ENCODE data around the gene TRAF7.
"Not testable (repeated sequence)": the region's sequence is repeated elsewhere in the genome, so short reads cannot be mapped to it uniquely, and the experiment has no call there.

The TRAF7 gene

DNA sequence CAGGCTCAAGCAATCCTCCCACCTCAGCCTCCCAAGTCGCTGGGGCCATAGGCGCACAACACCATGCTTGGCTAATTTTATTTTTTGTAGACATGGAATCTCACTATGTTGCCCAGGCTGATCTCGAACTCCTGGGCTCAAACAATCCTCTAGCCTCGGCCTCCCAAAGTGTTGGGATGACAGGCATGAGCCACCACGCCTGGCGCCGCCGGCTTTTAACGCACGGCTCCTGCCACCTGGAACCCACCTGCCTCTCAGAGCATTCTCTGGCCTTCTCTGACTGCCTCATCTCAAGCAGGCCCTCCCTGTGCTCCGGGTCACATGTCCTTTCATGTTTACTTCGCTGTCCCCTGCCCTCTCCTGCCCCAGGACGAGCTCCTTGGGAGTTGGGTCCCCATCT is 30.5 kb downstream of the TRAF7 start:
- no peak for DNase-seq

DNA sequence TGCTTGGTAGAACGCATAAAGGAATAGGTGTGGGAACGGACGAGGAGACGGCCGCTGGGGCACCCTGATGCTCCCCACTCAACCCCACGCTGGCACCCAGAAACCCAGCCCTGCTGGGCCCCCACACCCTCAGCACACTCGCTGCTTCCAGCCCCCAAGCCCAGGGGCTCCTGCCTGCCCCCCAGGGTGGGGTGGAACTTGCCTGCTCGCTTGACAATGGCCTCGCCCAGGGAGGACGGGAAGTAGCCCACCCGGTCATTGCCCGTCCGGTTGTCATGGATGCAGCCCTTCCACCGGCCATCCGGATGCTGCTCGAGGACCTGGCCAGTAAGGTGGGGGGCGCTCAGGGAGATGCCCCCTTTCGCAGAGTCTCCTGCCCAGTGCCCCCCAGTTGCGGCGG is 30.9 kb downstream of the TRAF7 start:
- DNase-seq, result no peak

DNA sequence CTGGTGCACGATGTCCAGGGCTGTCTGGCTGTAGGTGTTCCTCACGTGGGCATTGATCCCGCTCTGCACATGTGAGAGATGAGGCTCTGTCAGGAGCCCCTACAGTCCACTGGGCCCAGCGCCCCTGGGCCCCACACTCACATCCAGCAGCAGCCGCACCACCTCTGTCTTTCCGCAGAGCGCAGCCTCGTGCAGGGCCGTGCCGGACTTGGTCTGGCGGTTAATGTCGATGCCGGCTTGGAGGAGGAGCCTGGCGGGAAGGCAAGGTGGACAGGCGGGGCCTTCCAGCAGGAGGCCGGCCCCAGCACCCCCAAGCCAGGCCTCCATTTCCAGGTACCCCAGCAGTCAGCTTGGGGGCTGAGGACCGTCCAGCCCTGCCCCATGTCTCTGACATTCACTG is 31.6 kb downstream of the TRAF7 start:
- DNase-seq, result no peak

DNA sequence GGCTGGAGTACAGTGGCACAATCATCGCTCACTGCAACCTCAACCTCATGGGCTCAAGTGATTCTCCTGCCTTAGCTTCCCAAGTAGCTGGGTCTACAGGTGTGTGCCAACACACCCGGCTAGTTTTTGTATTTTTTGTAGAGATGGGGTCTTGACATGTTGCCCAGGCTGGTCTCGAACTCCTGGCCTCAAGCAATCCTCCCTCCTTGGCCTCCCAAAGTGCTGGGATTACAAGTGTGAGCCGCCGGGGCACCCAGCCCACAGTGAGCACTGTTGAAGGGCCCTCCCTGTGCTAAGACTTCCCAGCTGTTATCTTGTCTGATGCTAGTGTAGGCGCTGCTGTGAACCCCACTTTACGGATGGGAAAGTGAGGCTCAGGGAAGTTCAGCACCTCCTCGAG is 32.8 kb downstream of the TRAF7 start:
- no peak for DNase-seq

DNA sequence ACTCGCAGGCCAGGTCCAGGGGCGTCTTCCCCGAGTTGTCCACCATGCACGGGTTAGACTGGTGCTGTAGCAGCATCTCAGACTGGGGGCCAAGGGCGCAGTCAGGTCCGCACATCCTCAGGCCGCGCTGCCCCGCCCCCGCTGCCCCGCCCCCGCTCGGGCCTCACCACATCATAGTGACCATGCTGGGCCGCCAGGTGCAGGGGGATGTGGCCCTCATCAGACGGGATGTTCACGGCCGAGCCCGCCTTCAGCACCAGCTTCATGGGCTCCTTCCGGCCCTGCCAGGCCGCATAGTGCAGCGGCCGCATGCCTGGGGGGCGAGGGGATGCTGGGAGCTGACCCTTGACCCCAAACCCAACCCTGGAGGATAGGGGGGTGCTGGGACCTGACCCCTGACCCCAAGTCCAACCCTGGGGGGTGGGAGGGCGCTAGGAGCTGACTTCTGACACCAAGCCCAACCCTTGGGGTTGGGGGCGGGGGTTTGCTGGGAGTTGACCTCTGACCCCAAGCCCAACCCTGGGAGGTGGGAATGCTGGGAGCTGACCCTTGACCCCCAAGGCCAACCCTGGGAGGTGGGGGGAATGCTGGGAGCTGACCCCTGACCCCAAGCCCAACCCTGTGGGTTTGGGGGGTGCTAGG is 33.8 kb downstream of the TRAF7 start:
- no peak for DNase-seq

DNA sequence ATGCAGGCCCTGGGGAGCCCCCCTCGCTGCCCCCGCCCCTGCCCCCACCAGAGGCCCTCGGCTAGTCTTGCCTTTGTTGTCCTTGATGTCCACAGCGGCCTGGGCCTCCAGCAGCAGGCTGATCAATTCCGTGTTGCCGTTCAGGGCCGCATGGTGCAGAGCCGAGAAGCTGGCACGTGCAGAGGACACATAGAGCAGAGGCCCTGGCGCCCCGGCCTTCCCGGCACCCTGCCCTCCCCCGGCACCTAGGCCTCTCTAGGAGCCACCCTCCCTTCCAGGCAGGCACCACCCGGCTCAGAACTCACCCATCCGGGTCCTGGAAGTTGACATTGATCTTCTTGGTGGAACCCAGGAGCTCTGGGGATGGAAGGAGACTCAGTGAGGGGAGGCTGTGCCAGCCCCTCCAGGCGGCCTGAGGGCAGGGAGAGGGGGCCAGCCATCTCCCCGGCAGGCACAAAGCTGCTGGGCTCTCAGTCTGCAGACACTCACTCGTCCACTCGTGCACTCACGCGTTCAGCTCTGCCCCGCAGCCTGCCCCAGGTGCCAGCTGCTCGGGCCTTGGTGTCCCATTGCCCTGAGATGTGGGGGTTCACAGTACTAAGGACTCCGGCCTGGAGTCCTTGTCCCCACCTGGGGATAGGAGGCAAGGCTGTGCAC is 34.5 kb downstream of the TRAF7 start:
- no peak for DNase-seq

DNA sequence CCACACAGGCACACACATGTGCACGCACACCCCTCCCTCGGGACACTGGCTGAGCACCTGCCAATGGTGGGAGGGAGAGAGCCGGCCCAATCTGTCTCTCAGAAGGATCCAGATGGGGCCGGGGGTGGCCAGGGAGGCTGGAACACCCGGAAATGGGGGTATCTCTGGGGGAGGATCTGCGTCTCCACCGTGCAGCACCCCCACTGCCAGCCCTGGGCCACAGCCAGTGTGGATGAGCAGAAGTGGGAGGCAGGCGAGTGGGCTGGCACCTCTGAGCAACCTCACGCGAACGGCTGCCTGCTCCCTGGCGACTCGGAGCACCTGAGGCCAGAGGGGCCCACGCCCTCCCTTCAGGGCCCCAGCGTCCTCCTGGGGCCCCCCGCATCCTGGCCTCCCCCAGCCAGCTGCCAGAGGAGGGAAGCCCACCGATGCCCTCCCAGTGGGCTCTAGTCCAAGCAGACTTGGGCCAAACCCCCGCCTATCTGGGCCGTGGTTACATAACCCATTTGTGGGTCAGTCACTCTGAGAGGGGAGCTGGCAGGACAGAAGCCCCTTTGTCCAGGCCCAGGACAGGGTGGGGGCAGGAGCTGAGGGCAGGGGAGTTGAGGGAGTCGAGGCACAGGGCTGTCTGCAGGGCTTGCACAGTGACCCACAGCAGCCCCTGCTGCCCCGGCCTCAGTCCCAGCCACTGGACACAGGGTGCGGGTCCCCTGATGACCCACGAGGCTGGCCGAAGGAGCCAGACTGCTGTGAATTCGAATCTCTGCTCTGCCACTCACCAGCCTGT is 35.3 kb downstream of the TRAF7 start:
- DNase-seq, result no peak

DNA sequence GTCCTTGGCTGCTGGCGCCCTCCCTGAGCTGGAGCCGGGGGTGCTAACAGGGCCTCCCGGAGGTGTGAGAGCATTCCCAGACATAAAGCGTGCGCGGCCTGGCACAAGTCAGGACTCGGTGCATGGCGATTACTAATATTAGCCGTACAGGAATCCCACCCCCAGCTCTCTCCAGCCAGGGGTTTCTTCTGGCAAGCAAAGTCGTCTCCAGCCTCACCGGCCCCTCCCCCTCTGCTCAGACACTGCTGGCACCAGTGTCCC is 35.8 kb downstream of the TRAF7 start:
- no peak for DNase-seq

DNA sequence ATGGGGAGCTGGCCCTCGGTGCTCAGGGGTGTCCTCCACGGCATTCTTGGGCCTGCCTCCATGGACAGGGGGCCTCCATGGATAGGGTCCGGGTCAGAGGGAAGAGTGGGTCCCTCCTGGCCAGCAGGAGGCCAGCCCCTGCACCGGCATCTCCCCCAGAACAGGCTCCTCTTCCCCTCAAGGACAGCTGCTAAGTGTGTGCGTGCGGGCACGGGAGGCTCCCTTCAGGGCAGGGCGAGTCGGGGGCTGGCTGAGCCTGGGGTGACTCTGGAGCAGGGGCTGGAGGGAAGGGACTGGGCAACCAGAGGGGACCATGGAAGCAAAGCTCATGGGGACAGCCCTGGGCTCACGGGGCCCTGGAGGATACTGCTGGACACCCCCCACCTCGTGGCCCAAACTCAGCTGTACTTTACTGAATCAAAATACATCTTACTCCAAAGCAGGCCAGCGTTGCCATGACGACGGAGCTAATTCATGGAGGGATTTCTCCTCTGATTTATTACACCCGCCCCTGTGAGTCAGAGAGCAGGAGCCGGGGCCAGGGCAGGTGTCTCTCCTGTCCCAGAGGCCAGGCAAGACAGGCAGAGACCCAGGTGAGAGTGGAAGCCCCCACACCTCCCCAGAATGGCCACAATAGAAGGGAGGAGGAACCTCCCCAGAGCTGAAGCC is 38.7 kb downstream of the TRAF7 start:
- no peak for DNase-seq

DNA sequence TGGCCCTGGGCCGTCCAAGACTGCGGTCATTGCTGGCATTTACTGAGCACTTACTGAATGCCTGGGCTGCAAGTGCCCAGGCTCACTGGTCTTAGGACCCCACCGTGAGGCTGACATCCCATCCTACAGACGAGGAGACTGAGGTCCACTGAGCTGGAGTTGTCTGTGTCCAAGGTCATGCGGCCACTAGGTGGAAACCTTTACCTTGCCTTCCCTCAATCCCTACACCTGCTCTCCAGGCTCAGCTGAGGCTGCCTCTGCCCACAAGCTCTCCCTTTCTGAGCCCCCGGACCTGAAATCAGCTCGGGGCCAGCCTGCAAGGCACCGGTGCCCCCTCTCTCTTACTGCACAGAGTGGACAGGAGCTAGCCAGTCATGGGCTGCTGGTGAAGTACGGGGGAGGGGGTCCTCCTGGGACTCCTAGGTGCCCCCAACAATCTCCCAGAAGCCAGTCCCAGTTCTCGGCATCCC is 39.3 kb downstream of the TRAF7 start:
- DNase-seq, result peak; percentile 72

DNA sequence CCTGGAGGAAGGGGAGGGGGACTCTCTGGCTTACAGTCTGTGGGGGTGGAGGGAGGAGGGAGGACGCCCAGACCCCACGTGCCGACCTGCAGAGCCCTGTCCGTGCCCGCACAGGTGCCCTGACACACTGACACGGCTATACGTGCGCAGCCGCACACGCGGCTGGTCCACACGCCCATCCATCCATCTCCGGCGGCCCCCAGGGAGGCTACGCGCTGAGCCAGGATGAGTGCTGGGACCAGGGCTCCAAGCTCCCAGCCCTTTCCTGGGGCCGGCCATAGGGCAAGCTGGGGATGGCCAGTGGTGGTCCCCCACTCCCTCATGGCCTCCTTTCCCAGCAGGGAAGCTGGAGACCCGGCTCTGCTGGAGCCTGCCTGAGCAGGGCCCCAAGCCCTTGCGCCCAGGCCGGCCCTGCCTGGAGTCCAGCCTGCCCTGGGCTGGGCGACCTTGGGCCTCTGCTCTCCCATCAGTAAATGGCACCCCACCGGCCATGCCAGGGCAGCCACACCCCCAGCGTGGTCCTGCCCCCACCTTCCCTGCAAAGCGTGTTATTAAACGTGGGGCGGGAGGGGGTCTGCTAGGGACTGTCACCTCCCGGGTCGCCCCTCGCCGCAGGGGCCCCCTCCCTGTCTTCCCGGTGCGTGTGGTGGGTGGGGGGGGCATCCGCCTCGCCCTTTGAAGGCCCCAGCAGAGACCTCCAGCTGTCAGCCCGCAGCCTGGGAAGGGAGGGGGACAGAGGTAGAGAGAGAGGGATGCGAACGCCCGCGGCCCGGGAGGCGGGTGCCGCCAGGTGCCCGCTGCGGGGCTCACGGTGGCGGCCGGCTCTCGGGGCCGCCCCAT is 40.0 kb downstream of the TRAF7 start:
- DNase-seq, result peak; percentile 5

DNA sequence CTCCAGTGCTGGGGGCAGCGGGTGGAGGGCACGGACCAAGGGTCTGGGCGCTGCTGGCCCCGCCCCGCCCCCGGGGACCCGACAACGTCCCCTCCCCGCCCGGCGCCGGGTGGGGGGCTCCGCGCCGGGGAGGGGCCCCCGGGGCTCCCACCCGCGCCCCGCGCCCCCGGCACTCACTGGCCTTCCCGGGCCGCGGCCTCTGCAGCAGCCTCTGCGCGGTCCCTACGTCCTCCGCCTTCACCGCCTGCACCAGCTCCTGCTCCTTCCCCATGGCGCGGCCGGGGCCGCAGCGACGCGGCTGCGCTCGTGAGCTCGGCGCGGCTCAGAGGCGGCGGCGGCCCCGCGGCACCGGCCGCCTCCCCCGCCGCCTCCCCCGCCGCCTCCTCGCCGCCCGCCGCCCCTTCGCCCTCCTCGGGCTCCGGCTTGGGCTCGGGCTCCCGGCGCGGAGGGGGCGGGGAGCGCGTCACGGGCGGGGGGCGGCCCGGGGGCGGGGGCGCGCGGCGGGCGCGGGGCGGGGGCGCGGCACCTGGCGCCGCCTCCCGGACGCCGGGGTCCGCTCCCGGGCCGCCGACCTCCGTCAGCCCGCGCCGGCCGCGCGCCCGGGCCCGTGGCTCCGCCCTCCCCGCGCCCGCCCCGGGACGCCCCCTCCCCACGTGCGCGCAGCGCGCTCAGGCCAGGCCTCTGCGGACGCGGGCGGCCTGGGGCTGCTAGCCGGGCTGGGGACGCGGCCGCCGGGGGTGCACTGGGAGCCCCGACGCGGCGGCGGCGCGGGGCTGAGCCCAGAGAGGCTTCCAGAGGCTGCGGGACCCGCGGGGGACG is 40.8 kb downstream of the TRAF7 start, which contains the start of gene CASKIN1:
TSS of gene CASKIN1 (minus strand) at position 444 of the 819 bp plus-strand sequence. CDS start at position 271, 173 bp downstream.
- no peak for DNase-seq

DNA sequence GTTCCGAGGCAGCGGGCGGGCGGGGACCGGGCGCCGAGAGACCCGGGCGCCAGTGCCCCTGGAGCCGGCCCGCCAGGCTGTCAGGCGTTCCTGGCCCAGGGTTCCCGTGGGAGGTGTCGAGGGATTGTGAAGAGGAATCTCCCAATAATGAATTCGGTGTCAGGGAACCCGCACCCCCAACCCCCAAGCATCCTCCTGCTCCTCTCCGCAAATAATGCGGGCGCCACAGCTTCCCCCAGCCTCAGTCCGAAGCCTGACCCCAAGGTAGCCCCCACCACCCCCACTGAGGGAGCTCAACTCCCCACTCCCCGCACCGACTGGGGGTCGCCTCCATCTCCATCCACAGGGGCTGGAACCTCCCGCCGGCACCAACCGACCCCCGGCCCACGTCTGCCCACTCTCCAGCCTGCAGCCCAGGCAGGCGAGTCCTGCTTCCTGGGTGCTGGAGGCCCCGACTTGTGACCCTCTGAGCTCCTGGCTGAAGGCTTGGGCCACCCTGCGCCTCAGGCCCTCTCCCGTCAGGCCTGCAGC is 41.5 kb downstream of the TRAF7 start:
- DNase-seq, result no peak

DNA sequence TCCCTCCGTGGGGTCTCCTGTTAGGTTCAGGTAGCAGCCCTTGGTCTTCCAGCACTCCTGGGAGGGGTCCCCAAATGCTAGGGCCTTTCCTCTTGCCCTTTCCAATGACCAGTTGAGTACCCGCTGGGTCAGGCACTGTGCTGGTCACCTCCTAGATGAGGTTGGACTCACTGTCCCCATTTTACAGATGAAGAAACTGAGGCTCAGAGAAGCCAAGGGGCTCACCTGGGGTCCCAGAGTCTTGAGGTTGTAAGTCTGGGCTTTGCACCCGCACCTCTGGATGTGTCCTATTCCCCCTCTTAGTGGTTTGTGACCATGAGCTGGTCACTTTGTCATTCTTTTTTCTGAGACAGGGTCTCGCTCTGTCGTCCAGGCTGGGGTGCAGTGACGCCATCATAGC is 42.2 kb downstream of the TRAF7 start:
- DNase-seq, result no peak

DNA sequence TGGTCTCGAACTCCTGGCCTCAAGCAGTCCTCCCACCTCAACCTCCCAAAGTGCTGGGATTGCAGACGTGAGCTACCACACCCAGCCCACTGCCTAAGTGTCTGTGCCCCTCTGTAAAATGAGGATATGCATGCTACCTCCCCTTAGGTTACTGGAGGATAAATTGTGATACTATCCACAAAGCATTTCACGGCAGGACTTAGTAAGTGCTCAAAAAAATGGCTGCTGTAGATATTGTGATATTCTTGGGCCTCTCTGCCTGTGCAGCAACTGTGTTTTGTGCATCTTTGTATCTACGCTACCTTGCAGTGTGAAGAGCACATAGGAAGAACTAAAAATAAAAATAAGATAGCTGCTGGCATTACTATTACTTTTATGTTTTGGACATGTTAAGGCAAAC is 42.7 kb downstream of the TRAF7 start:
- no peak for DNase-seq

DNA sequence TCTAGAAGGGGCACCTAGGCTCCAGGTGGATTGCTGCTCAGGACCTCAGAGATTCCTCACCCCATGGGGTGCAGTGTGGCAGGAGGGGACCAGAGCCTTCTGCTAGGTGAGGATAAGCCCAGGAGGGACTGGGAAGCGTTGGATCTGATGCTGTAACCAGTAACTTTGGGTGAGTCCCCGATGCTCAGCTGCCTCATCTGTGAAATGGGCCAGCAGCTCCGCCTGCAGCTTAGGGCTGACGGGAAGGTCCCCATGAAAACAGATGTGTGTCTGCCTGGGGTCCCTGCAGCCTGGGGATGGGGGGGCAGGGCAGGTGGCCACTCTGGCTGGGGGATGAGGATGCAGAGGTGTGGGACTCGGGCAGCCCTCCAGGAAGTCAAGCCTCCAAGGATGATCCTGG is 43.5 kb downstream of the TRAF7 start:
- no peak for DNase-seq

DNA sequence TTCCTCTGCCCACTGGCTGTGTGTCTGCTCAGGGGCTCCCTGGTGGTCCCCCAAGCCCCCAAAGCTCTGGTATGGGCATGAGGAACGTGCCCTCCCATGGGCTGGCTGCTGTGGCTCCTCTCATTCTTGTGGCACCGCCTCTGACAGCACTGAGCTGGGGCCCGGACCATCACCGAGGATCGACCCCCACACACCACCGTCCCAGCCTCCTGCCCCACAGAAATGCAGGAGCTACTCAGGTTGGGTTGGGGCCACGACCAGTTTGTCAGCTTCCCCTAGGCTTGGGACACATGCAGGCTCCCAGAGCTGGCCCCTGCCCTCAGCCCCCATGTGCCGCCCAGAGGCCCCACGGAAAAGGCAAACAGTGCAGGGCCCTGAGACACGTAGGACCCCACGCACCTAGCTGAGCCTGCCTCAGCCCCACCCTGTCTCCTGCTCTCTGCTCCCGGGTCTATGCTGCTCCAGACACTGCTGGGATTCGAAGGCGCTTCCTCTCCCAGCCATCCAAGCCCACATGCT is 44.1 kb downstream of the TRAF7 start:
- DNase-seq, result no peak

DNA sequence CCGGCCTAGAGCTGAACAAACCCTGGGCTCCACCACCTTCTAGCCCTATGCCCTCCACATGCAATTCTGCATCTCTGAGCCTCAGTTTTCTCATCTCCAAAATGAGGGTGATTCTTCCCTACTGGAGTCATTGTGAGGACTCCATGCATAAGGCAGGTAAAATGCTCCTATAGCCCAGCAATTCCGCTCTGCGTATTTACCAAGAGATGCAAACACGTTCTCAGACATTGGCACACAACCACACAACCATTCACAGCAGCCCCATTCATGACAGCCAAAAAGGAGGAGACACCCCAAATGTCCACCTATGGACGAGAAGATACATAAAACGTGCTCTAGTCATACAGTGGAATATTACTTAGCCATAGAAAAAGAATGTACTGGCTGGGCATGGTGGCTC is 44.7 kb downstream of the TRAF7 start:
- no peak for DNase-seq

DNA sequence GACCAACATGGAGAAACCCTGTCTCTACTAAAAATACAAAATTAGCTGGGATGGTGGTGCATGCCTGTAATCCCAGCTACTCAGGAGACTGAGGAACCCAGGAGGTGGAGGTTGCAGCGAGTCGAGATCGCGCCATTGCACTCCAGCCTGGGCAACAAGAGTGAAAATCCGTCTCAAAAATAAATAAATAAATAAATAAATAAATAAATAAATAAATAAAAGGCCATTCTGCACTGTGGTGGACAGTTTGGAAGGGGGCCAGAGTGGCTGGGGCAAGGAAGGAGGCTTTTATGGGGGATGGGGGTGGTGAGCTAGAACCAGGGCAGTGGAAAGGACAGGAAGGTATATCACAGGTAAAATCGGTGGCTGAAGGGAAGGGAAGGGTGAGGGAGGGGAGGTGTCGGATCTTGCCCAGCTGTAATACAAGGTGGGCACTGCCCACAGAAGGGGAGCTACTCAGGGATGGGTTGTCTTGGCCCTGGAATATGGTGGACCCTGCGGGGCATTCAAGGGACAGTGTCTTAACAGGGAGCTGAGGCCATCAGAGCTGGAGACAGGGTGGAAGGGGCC is 47.6 kb downstream of the TRAF7 start:
- DNase-seq, result not testable (repeated sequence)

DNA sequence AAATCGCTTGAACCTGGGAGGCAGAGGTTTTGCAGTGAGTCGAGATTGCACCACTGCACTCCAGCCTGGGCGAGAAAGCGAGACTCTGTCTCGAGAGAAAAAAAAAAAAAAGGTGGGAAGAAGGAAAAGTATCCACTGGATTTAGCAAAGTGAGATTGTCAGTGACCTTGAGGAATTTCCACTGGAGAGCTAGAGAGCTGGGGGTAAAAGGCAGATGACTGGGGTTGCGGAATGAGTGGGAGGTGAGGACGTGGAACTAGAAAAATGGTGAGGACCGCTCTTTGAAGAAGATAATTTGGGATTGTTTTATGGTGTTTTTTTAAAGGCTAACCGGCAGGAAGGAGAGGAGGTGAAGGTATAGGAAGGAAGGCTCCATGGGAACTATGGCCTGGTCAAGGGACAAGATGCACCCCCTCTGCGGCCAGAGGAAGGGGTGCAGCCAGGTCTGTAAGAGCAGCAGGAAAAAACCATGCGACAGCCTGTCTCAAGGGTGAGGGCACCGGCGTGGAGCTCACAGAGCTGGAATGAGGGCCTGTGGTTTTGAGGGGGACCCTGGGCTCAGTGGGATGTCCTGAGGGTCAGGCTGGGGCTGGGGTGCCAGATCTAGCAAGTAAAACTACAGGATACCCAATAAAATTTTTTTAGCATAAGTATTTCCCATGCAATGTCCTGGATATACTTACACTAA is 49.0 kb downstream of the TRAF7 start:
- no peak for DNase-seq

Data from CD4-positive, alpha-beta T cell treated with Interleukin-17A for 1 hour (primary cell).